Fibroblast of the aortic adventitia (primary cell): Measurements from ENCODE around the gene DNAAF8. TPM values are rescaled to one million over a fixed set of nuclear protein-coding genes. Genes with fewer than 3 reads are reported as not detected.

ENCODE experiments used
- DNase-seq: peaks from one replicate; pipeline ENCODE4 v3.0.0-alpha.2; 2010; ENCODE audit warnings: low read depth
- H3K4me3 ChIP-seq: 2 replicates; pipeline ENCODE4 v1.5.1; 2011; ENCODE audit warnings: low read depth, mild to moderate bottlenecking, control low read depth, low read length, moderate library complexity
- total RNA-seq: library from RNA; depleted of rRNA; stranded (reverse); fragments of >200 nt; gene quantifications from 2 replicates; pipeline ENCODE4 v1.2.3, GENCODE V29; 2012; ENCODE audit warnings: low replicate concordance
- TF ChIP-seq, protein P1 (sequence below): IDR thresholded peaks from 2 replicates; pipeline ENCODE4 v1.5.1; 2011; ENCODE audit warnings: mild to moderate bottlenecking, low read length, control low read depth, inconsistent platforms; ENCODE audit not compliant: insufficient read depth

The DNAAF8 gene
- total RNA-seq, 1 donor: 1.4 TPM

DNA sequence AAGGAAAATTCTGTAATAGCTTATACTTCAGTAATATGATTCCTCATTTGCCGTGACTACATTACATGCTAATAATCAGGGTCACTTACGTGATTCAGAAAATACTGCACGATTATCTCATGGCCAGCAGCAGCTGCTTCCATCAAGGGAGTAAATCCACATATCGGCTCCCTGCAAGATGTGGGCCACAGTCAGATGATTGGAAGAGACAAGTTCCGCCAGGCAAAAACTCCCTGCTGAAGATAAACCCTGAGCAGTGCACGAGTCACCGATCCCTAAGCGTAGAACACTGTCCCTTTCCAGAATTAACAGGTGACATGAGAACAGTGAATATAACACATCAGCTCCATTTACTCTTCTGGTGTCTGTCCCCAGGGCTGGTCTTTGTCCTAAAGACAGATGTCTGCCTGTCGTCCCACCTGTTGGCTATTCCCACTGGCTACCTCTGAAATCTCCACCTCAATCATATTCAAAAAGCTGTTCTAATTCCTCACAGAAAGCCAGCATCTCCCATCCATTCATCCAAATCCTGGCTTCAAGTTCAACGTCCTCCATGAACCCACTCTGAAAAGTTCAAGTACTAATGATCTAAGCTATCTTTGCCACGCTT is 9.6 kb upstream of the DNAAF8 start:
- no peak for DNase-seq
- no peak overlapping the region for H3K4me3 ChIP-seq
- TF ChIP-seq, protein P1, sequence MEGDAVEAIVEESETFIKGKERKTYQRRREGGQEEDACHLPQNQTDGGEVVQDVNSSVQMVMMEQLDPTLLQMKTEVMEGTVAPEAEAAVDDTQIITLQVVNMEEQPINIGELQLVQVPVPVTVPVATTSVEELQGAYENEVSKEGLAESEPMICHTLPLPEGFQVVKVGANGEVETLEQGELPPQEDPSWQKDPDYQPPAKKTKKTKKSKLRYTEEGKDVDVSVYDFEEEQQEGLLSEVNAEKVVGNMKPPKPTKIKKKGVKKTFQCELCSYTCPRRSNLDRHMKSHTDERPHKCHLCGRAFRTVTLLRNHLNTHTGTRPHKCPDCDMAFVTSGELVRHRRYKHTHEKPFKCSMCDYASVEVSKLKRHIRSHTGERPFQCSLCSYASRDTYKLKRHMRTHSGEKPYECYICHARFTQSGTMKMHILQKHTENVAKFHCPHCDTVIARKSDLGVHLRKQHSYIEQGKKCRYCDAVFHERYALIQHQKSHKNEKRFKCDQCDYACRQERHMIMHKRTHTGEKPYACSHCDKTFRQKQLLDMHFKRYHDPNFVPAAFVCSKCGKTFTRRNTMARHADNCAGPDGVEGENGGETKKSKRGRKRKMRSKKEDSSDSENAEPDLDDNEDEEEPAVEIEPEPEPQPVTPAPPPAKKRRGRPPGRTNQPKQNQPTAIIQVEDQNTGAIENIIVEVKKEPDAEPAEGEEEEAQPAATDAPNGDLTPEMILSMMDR: no peak

DNA sequence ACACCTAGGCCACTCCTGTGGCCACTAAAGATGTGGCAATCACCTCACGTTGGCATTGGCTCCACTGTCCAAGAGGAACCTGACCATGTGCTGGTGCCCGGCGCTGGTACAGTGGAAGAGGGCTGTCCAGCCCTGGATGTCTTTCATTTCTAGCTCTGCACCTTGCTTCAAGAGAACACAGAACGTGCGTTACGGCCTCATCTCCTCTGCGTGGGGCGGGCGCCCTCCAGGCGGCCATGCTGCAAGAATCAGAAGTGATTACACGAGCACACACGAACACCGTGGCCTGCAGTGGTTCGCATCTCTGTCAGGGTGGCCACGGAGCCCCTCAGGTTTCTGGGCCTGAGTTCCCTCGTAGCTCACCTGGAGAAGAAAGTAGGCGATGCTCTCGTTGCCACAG is 7.7 kb upstream of the DNAAF8 start:
- TF ChIP-seq, protein P1: no peak
- no peak for DNase-seq
- no peak overlapping the region for H3K4me3 ChIP-seq

DNA sequence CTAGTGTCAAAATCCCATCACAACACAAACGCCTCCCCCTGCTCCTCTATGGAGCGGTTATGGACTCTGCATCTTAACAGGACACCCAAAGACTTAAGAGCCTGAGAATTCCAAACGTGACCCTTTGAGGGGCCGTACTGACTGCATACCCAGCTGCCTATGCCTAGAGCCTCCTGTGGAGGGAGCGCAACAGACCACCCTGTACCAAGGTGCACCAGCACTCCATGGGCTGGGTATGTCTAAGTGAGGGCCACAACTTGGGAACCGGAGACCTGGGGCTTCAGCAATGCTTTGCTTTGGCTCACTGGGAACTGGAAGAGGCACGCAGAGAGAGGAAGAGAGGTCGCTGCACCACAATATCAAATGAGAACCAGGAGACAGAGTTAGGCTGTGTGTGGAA is 5.7 kb upstream of the DNAAF8 start:
- TF ChIP-seq, protein P1: no peak
- no peak for DNase-seq
- H3K4me3 ChIP-seq: no peak overlapping the region

DNA sequence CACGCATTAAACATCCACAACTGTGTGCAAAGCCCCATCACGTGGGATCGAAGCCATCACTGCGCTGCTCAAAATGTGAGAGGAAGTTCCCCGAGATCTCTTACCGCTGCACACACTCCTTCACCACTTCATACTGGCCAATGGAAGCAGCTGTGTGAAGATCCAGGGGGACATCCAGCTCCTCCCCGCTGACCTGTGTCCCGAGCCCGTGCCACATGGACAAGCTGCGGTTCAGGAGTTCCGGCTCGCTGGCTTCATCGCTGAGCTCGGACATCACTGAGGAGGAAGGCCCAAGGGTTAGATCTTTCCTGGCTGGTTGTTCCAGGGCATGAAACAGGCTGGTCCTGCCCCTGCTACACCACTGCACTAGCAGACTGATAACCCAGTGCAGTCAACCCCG is 4.5 kb upstream of the DNAAF8 start:
- no peak overlapping the region for H3K4me3 ChIP-seq
- DNase-seq: no peak
- TF ChIP-seq, protein P1: no peak

DNA sequence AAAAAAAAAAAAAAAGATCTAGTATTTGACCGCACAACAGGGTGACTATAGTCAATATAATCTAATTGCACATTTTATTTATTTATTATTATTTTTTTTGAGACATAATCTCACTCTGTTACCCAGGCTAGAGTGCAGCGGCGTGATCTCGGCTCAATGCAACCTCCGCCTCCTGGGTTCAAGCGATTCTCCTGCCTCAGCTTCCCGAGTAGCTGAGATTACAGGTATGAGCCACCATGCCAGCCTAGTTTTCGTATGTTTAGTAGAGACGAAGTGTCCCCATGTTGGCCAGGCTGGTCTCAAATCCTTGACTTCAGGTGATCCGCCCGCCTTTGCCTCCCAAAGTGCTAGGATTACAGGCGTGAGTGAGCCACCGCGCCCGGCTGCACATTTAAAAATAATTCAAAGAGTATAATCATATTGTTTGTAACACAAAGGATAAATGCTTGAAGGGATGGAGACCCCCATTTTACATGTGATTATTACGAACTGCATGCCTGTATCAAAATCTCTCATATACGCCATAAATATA is 1.1 kb upstream of the DNAAF8 start:
- DNase-seq: no peak

DNA sequence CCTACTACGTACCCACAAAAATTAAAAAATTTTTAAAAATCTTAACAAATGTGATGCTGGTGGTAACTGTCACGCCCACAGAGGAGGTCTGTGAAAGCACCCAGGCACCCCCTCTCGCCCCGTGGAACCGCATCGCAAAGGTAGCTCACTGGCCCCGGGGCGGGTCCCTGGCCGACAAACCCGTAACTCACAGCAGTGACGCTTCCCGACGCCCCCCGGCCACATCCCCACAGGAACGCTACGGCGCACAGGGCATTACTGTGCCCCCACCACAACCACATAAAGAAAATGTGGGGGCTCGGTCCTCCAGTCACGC is 632 bp upstream of the DNAAF8 start:
- TF ChIP-seq, protein P1: no peak
- H3K4me3 ChIP-seq: peak overlapping the region; percentile 93
- no peak for DNase-seq

More for the DNA sequence above, 1.1 kb upstream of the DNAAF8 start:
- peak overlapping the region; percentile 93 for H3K4me3 ChIP-seq
- TF ChIP-seq, protein P1: no peak
